Ovary (tissue), 3 donors: Measurements from ENCODE around the gene TCF7.

Source experiments
- CTCF ChIP-seq, 3 donors: fragments of 450-650 bp in 2 of 3; fragments of 200-600 bp in 1 of 3; IDR thresholded peaks; one replicate each; pipeline versions ENCODE4 v1.5.1 to v1.8.0; 2016 to 2022; ENCODE audit warnings: antibody characterized with exemption in 3 of 3, mild to moderate bottlenecking in 1 of 3
- EP300 ChIP-seq: sonication (generic); formaldehyde crosslinking; IDR thresholded peaks from one replicate; pipeline ENCODE4 v1.6.1; 2017; ENCODE audit warnings: antibody characterized with exemption
- POLR2A ChIP-seq: fragments of 450-650 bp; IDR thresholded peaks from one replicate; pipeline ENCODE4 v1.6.1; 2017; ENCODE audit warnings: antibody characterized with exemption, mild to moderate bottlenecking, moderate library complexity
- donor health status: DM: no; HTN: no; CAD: no.

- no peak for TF ChIP-seq CTCF (IDR thresholded peaks at IDR 0.05)
- TF ChIP-seq POLR2A, result no peak
- TF ChIP-seq EP300, result no peak
Observed at GRCh38 chr5:134113363-134113889, 1.1 kb upstream of the TCF7 start.
